CD4-positive, alpha-beta T cell treated with Interleukin-21 for 1 hour (primary cell): ENCODE measurements around the gene CTTN.
A peak's percentile ranks its signal among the peaks of the same experiment; 100 is the strongest.

Experiments
- DNase-seq: peaks from one replicate; pipeline ENCODE4 v3.0.0-alpha.2; 2020

CTTN gene

GRCh38 chr11:70456921-70457532, 58.7 kb downstream of the CTTN start:
- DNase-seq: no peak

- DNase-seq: no peak
Measured at GRCh38 chr11:70458736-70459135, 60.4 kb downstream of the CTTN start.

- no peak for DNase-seq
Measured at GRCh38 chr11:70460111-70460510, 61.8 kb downstream of the CTTN start.

GRCh38 chr11:70460964-70461363, 62.6 kb downstream of the CTTN start:
- DNase-seq: no peak

- DNase-seq: no peak
Measured at GRCh38 chr11:70462818-70463477, 64.6 kb downstream of the CTTN start.

GRCh38 chr11:70463478-70464255, 65.3 kb downstream of the CTTN start:
- no peak for DNase-seq

GRCh38 chr11:70464509-70465361, 66.4 kb downstream of the CTTN start:
- no peak for DNase-seq

- DNase-seq: no peak
Measured at GRCh38 chr11:70466154-70466553, 67.8 kb downstream of the CTTN start.

GRCh38 chr11:70466596-70466995, 68.3 kb downstream of the CTTN start:
- DNase-seq: no peak

- no peak for DNase-seq
Measured at GRCh38 chr11:70467201-70468085, 69.1 kb downstream of the CTTN start.

GRCh38 chr11:70468256-70469195, 70.2 kb downstream of the CTTN start:
- DNase-seq: no peak

- DNase-seq: no peak
Measured at GRCh38 chr11:70470127-70470526, 71.8 kb downstream of the CTTN start.

- DNase-seq: peak; percentile 24
Measured at GRCh38 chr11:70471254-70471653, 72.9 kb downstream of the CTTN start.

GRCh38 chr11:70472240-70472639, 73.9 kb downstream of the CTTN start:
- no peak for DNase-seq

- DNase-seq: no peak
Measured at GRCh38 chr11:70473186-70473872, 75.0 kb downstream of the CTTN start.

GRCh38 chr11:70473873-70474690, 75.8 kb downstream of the CTTN start:
- DNase-seq: no peak

GRCh38 chr11:70474710-70475109, 76.4 kb downstream of the CTTN start:
- no peak for DNase-seq

GRCh38 chr11:70476669-70477068, 78.3 kb downstream of the CTTN start:
- DNase-seq: no peak

- no peak for DNase-seq
Measured at GRCh38 chr11:70477176-70477575, 78.8 kb downstream of the CTTN start.
